D341Med (cell line): Measurements from ENCODE around the gene PTGR2.
"Not testable (repeated sequence)": the region's sequence is repeated elsewhere in the genome, so short reads cannot be mapped to it uniquely, and the experiment has no call there.

Source experiments
- DNase-seq: peaks from one replicate; pipeline ENCODE4 v3.0.0; 2012; ENCODE audit warnings: low spot score

The PTGR2 gene

GRCh38 chr14:73851567-73852382 lies at the start of gene PTGR2:
PTGR2 (plus strand) TSS chr14:73851831; CDS start chr14:73858863, 7,032 bp downstream.
- peak; percentile 100 for DNase-seq

- no peak for DNase-seq
Measured at GRCh38 chr14:73802431-73803188, 49.0 kb upstream of the PTGR2 start.

GRCh38 chr14:73804636-73805035 lies 47.0 kb upstream of the PTGR2 start:
- DNase-seq, result no peak

GRCh38 chr14:73807457-73807856 lies 44.2 kb upstream of the PTGR2 start:
- DNase-seq, result no peak

- no peak for DNase-seq
Measured at GRCh38 chr14:73809391-73809790, 42.2 kb upstream of the PTGR2 start.

GRCh38 chr14:73810478-73811163 lies 41.0 kb upstream of the PTGR2 start:
- no peak for DNase-seq

GRCh38 chr14:73811164-73811503 lies 40.5 kb upstream of the PTGR2 start:
- no peak for DNase-seq

- DNase-seq, result no peak
Measured at GRCh38 chr14:73814153-73814552, 37.5 kb upstream of the PTGR2 start.

- no peak for DNase-seq
Measured at GRCh38 chr14:73815849-73816248, 35.8 kb upstream of the PTGR2 start.

- no peak for DNase-seq
Measured at GRCh38 chr14:73816393-73816816, 35.2 kb upstream of the PTGR2 start.

- no peak for DNase-seq
Measured at GRCh38 chr14:73817020-73817655, 34.5 kb upstream of the PTGR2 start.

- no peak for DNase-seq
Measured at GRCh38 chr14:73818821-73819220, 32.8 kb upstream of the PTGR2 start.

- no peak for DNase-seq
Measured at GRCh38 chr14:73820631-73821030, 31.0 kb upstream of the PTGR2 start.

- DNase-seq, result no peak
Measured at GRCh38 chr14:73823339-73823885, 28.2 kb upstream of the PTGR2 start.

- DNase-seq, result no peak
Measured at GRCh38 chr14:73824127-73824526, 27.5 kb upstream of the PTGR2 start.

GRCh38 chr14:73824536-73824935 lies 27.1 kb upstream of the PTGR2 start:
- DNase-seq, result no peak

- DNase-seq, result peak; percentile 90
Measured at GRCh38 chr14:73825551-73826188, 26.0 kb upstream of the PTGR2 start.

- DNase-seq, result not testable (repeated sequence)
Measured at GRCh38 chr14:73827190-73827589, 24.4 kb upstream of the PTGR2 start.

- no peak for DNase-seq
Measured at GRCh38 chr14:73829071-73829470, 22.6 kb upstream of the PTGR2 start.

- no peak for DNase-seq
Measured at GRCh38 chr14:73829526-73830431, 21.9 kb upstream of the PTGR2 start.
